HG03442 (cell line): Measurements from ENCODE around the gene ERAP2.
A peak's percentile ranks its signal among the peaks of the same experiment; 100 is the strongest.

ENCODE experiments used
- ATAC-seq: cut with Tn5 transposase; IDR thresholded peaks from one replicate; pipeline ENCODE4 v1.9.1; 2021; ENCODE audit warnings: mild to moderate bottlenecking, moderate library complexity; ENCODE audit not compliant: unreplicated experiment

ERAP2 gene

GRCh38 chr5:96957254-96958049, 81.2 kb downstream of the ERAP2 start:
- ATAC-seq, result peak; percentile 57

- no peak for ATAC-seq
Measured at GRCh38 chr5:96958977-96959376, 82.7 kb downstream of the ERAP2 start.

- ATAC-seq, result peak; percentile 49
Measured at GRCh38 chr5:96961053-96961452, 84.8 kb downstream of the ERAP2 start.

GRCh38 chr5:96962540-96962991, 86.3 kb downstream of the ERAP2 start:
- ATAC-seq, result no peak

GRCh38 chr5:96963267-96963666, 87.0 kb downstream of the ERAP2 start:
- peak; percentile 71 for ATAC-seq

GRCh38 chr5:96966801-96967200, 90.5 kb downstream of the ERAP2 start:
- ATAC-seq, result no peak

GRCh38 chr5:96967400-96967799, 91.1 kb downstream of the ERAP2 start:
- ATAC-seq, result no peak

GRCh38 chr5:96968074-96968473, 91.8 kb downstream of the ERAP2 start:
- no peak for ATAC-seq

GRCh38 chr5:96968614-96969013, 92.3 kb downstream of the ERAP2 start:
- no peak for ATAC-seq
